ENCODE measurements around the gene EPG5. TPM values are rescaled to one million over a fixed set of nuclear protein-coding genes. Genes with fewer than 3 reads are reported as not detected.

Gene EPG5
- total RNA-seq, 1 donor from 2014 or later = 34.0 TPM

GRCh38 chr18:45874491-45875184 lies 92.5 kb downstream of the EPG5 start:
- Histone ChIP-seq H3F3A (ENCODE audit: low read depth) (no peaks in the 10 kb centered on the region), H3K4me1 (no peaks in the 10 kb centered on the region), H3K4me2 (no peak overlapping the region), H2AFZ (replicated peaks) (no peak overlapping the region), H3K36me3 (peaks cover 8% of the 10 kb centered on the region), H3K4me3 (no peak overlapping the region), H3K79me2 (ENCODE audit: low read depth) (no peaks in the 10 kb centered on the region), H3K9ac (no peak overlapping the region), H3K9me3 (ENCODE audit: low read depth) (no peaks in the 10 kb centered on the region), H3K27me3 (no peaks in the 10 kb centered on the region), H4K20me1 (ENCODE audit: low read depth) (no peaks in the 10 kb centered on the region), H3K27ac (no peak overlapping the region)
- H3K4me1 Mint-ChIP-seq = no peaks in the 10 kb centered on the region
- TF ChIP-seq CTCF (IDR thresholded peaks at IDR 0.05) (no peak), EZH2 (IDR thresholded peaks at IDR 0.05) (no peak), EZH2phosphoT487 (IDR thresholded peaks at IDR 0.05) (no peak)
- H3K36me3 Mint-ChIP-seq = peaks cover 46% of the 10 kb centered on the region
- peaks cover 2% of the 10 kb centered on the region for H3K9me3 Mint-ChIP-seq
- no peak overlapping the region for H3K27ac Mint-ChIP-seq
- H3K4me3 Mint-ChIP-seq = no peak overlapping the region
- no peak for DNase-seq (ENCODE audit: low spot score)
- no peaks in the 10 kb centered on the region for H3K27me3 Mint-ChIP-seq (ENCODE audit: insufficient read depth, low read depth)

DNA sequence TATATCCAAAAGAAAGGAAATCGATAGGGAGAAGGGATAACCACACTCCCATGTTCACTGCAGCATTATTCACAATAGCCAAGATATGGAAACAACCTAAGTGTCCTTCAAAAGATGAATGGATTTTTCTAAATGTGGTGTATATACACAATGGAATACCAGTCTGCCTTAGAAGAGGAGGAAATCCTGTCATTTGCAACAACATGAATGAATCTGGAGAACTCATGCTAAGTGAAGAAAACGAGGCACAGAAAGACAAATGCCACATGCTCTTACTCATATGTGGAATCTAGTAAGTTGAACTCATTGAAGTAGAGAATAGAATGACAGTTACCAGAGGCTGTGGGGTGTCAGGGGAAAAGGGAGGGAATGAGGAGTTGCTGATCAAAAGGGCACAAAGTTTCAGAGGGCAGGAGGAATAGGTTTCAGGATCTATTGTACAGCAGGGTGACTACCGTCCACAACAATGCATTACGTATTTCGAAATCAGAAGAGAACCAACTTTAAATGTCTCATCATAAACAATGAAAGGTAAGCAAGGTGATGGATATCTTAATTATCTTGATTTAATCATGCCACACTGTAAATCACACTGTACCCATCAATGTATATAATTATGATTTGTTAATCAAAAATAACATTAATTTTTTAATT lies 95.6 kb downstream of the EPG5 start:
- Histone ChIP-seq H4K20me1 (ENCODE audit: low read depth) (no peaks in the 10 kb centered on the region), H3K36me3 (peaks cover 3% of the 10 kb centered on the region), H2AFZ (replicated peaks) (no peak overlapping the region), H3F3A (ENCODE audit: low read depth) (no peaks in the 10 kb centered on the region), H3K27ac (no peak overlapping the region), H3K9ac (no peak overlapping the region), H3K27me3 (no peaks in the 10 kb centered on the region), H3K9me3 (ENCODE audit: low read depth) (no peaks in the 10 kb centered on the region), H3K79me2 (ENCODE audit: low read depth) (no peaks in the 10 kb centered on the region), H3K4me3 (no peak overlapping the region), H3K4me1 (no peaks in the 10 kb centered on the region), H3K4me2 (no peak overlapping the region)
- no peak for TF ChIP-seq EZH2phosphoT487 (IDR thresholded peaks at IDR 0.05)
- no peak for TF ChIP-seq EZH2 (IDR thresholded peaks at IDR 0.05)
- no peak for TF ChIP-seq CTCF (IDR thresholded peaks at IDR 0.05)
- DNase-seq (ENCODE audit: low spot score) = no peak
- H3K4me3 Mint-ChIP-seq = no peak overlapping the region
- peaks cover 48% of the 10 kb centered on the region for H3K36me3 Mint-ChIP-seq
- H3K27ac Mint-ChIP-seq = no peak overlapping the region
- H3K9me3 Mint-ChIP-seq = peaks cover 2% of the 10 kb centered on the region
- no peaks in the 10 kb centered on the region for H3K4me1 Mint-ChIP-seq
- H3K27me3 Mint-ChIP-seq (ENCODE audit: insufficient read depth, low read depth) = no peaks in the 10 kb centered on the region

DNA sequence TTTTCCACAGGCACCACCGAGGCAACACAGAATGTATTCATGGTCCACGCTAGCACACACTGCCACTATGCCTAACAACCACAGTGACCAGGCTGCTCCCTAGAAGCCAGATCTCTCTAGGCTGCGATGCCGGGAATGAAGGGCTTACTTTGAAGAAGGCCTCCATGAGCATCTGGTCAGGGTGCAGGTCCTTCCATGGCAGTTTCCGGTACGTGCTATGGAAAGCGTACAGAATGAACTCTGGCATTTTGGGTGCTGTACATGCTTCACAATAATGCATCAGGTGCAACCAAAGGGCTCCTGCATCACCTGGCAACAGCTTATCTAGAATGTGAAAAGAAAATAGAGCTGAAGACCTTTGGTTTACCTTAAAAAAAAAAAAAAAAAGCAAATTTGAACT lies 96.7 kb downstream of the EPG5 start:
- no peaks in the 10 kb centered on the region for H3K79me2 ChIP-seq (ENCODE audit: low read depth)
- peaks cover 3% of the 10 kb centered on the region for H3K36me3 ChIP-seq
- no peaks in the 10 kb centered on the region for H3K4me1 ChIP-seq
- H3K4me1 Mint-ChIP-seq = no peaks in the 10 kb centered on the region
- no peak overlapping the region for H3K4me3 Mint-ChIP-seq
- H3K27me3 ChIP-seq = no peaks in the 10 kb centered on the region
- H2AFZ ChIP-seq (replicated peaks) = no peak overlapping the region
- H3K4me3 ChIP-seq = no peak overlapping the region
- no peaks in the 10 kb centered on the region for H3K27me3 Mint-ChIP-seq (ENCODE audit: insufficient read depth, low read depth)
- no peak overlapping the region for H3K27ac Mint-ChIP-seq
- no peak overlapping the region for H3K9ac ChIP-seq
- peaks cover 1% of the 10 kb centered on the region for H3K9me3 Mint-ChIP-seq
- no peaks in the 10 kb centered on the region for H3K9me3 ChIP-seq (ENCODE audit: low read depth)
- DNase-seq (ENCODE audit: low spot score) = no peak
- H3K4me2 ChIP-seq = no peak overlapping the region
- H3K27ac ChIP-seq = no peak overlapping the region
- H4K20me1 ChIP-seq (ENCODE audit: low read depth) = no peaks in the 10 kb centered on the region
- H3F3A ChIP-seq (ENCODE audit: low read depth) = no peaks in the 10 kb centered on the region
- TF ChIP-seq EZH2phosphoT487 (IDR thresholded peaks at IDR 0.05) = no peak
- no peak for TF ChIP-seq CTCF (IDR thresholded peaks at IDR 0.05)
- no peak for TF ChIP-seq EZH2 (IDR thresholded peaks at IDR 0.05)
- peaks cover 52% of the 10 kb centered on the region for H3K36me3 Mint-ChIP-seq

All from neural progenitor cell (in vitro differentiated cells).